HepG2 (cell line): ENCODE data around the gene ARHGEF4. TPM values are rescaled to one million over a fixed set of nuclear protein-coding genes. Genes with fewer than 3 reads are reported as not detected.
A peak's percentile ranks its signal among the peaks of the same experiment; 100 is the strongest.

ENCODE experiments used
- ATAC-seq: fragments of 200-7000 bp; cut with Tn5 transposase; 3 replicates; pipeline ENCODE4 v1.9.1; 2020; ENCODE audit warnings: mild to moderate bottlenecking, moderate library complexity
- BruUV-seq: library from RNA; stranded (reverse); fragments of 400-500 nt; replicated peaks from 2 replicates; lab custom pipeline; 2021; lab: Mats Ljungman, UMichigan
- CTCF ChIA-PET: fragments of 300-600 bp; formaldehyde crosslinking; extraction: SDS; loops from one replicate; lab custom pipeline; 2021; ENCODE audit warnings: low total read pairs, inconsistent platforms, low intra/inter-chr PET ratio; lab: Yijun Ruan, JAX
- POLR2A ChIA-PET: fragments of 350-600 bp; sonication (Branson Sonifier 250); formaldehyde crosslinking; loops from one replicate; lab custom pipeline; 2020; ENCODE audit warnings: antibody characterized with exemption, inconsistent platforms; lab: Yijun Ruan, JAX
- DNase-seq: peaks from one replicate; pipeline ENCODE4 v3.0.0-alpha.2; 2015; ENCODE audit warnings: low spot score
- FAIRE-seq: peaks from 3 replicates; lab custom pipeline; 2011; peaks lifted over from hg19 to GRCh38; lab: Jason Lieb, UNC
- H2AFZ ChIP-seq: one replicate; pipeline ENCODE4 v1.6.1; 2011; ENCODE audit warnings: low read length, inconsistent platforms
- H3K27ac ChIP-seq: fragments of 300-600 bp; 3 replicates; pipeline ENCODE4 v1.8.0; 2011; ENCODE audit warnings: mixed run types, mild to moderate bottlenecking, mixed read lengths, low read length, inconsistent platforms; ENCODE audit not compliant: insufficient read depth; ENCODE audit errors: extremely low read length
- H3K27me3 ChIP-seq, 2 experiments: fragments of 200-600 bp in 1 of 2; 2 replicates in 1 of 2; 3 replicates in 1 of 2; pipeline versions ENCODE4 v1.6.0 to v1.8.0; 2011; ENCODE audit warnings: low read length in 2 of 2, mild to moderate bottlenecking in 2 of 2, moderate library complexity in 2 of 2, inconsistent platforms in 1 of 2; ENCODE audit not compliant: insufficient read depth in 2 of 2, control insufficient read depth in 1 of 2
- H3K36me3 ChIP-seq, 2 experiments: fragments of 200-600 bp in 1 of 2; replicated peaks in 1 of 2; 2 replicates in 1 of 2; 3 replicates in 1 of 2; pipeline versions ENCODE4 v1.5.1 to v1.8.0; 2011; ENCODE audit warnings: low read length in 2 of 2, inconsistent platforms in 1 of 2; ENCODE audit not compliant: insufficient read depth in 2 of 2, control insufficient read depth in 1 of 2
- H3K4me1 ChIP-seq: 2 replicates; pipeline ENCODE4 v1.5.1; 2012; ENCODE audit warnings: low read length, inconsistent platforms; ENCODE audit not compliant: insufficient read depth
- H3K4me2 ChIP-seq: 2 replicates; pipeline ENCODE4 v1.6.0; 2011; ENCODE audit warnings: low read depth, low read length, inconsistent platforms
- H3K4me3 ChIP-seq, 3 experiments: fragments of 200-600 bp in 1 of 3; sonication (generic), shearing (Covaris generic) in 1 of 3; replicated peaks in 1 of 3; 2 replicates each; pipeline ENCODE4 v1.5.1; 2011 to 2016; ENCODE audit warnings: low read length in 3 of 3, inconsistent platforms in 2 of 3, low read depth in 2 of 3, mild to moderate bottlenecking in 2 of 3, control low read depth in 1 of 3, mixed read lengths in 1 of 3; ENCODE audit not compliant: insufficient read depth in 1 of 3
- H3K79me2 ChIP-seq: one replicate; pipeline ENCODE4 v1.6.1; 2011; ENCODE audit warnings: low read length, inconsistent platforms; ENCODE audit not compliant: insufficient read depth
- H3K9ac ChIP-seq: 2 replicates; pipeline ENCODE4 v1.6.0; 2011; ENCODE audit warnings: mild to moderate bottlenecking, low read depth, low read length, inconsistent platforms; ENCODE audit not compliant: insufficient read depth
- H3K9me3 ChIP-seq: 2 replicates; pipeline ENCODE4 v1.5.1; 2012; ENCODE audit warnings: mild to moderate bottlenecking, low read length
- H4K20me1 ChIP-seq: 2 replicates; pipeline ENCODE4 v1.6.0; 2011; ENCODE audit warnings: inconsistent platforms, mild to moderate bottlenecking, low read length, moderate library complexity; ENCODE audit not compliant: insufficient read depth
- CEBPB ChIP-seq: IDR thresholded peaks from 2 replicates; pipeline ENCODE4 v1.6.1; 2011; ENCODE audit warnings: low read depth, low read length, improper control_type of control experiment, borderline replicate concordance
- CEBPG ChIP-seq: IDR thresholded peaks from 2 replicates; pipeline ENCODE4 v1.6.1; 2016
- DNMT1 ChIP-seq: sonication (generic); formaldehyde crosslinking; IDR thresholded peaks from 2 replicates; pipeline ENCODE4 v1.5.1; 2020; ENCODE audit warnings: mild to moderate bottlenecking, missing genetic modification reagents
- EZH2 ChIP-seq: conservative IDR thresholded peaks from 2 replicates; pipeline ENCODE4 v1.6.1; 2012; ENCODE audit warnings: mild to moderate bottlenecking, low read depth, low read length, moderate library complexity
- FOXP1 ChIP-seq, 2 experiments: fragments of 450-650 bp in 1 of 2; IDR thresholded peaks; 2 replicates each; pipeline ENCODE4 v1.6.1; 2017 to 2018; ENCODE audit warnings: antibody characterized with exemption in 1 of 2
- IKZF1 ChIP-seq: fragments of 450-650 bp; IDR thresholded peaks from 2 replicates; pipeline ENCODE4 v1.7.1; 2016
- JUND ChIP-seq: sonication (generic); formaldehyde crosslinking; IDR thresholded peaks from 2 replicates; pipeline ENCODE4 v1.8.0; 2022; ENCODE audit warnings: mild to moderate bottlenecking, missing genetic modification reagents
- MTF2 ChIP-seq: sonication (generic); formaldehyde crosslinking; IDR thresholded peaks from 2 replicates; pipeline ENCODE4 v1.5.0; 2020; ENCODE audit warnings: missing genetic modification reagents, borderline replicate concordance
- RBM22 ChIP-seq: fragments of 200-400 bp; formaldehyde crosslinking; optimal IDR thresholded peaks from 2 replicates; pipeline ENCODE3; 2017; ENCODE audit warnings: mild to moderate bottlenecking, low read length, moderate library complexity
- SP2 ChIP-seq: sonication (generic); formaldehyde crosslinking; IDR thresholded peaks from 2 replicates; pipeline ENCODE4 v1.5.1; 2020; ENCODE audit warnings: mild to moderate bottlenecking, missing genetic modification reagents
- STAG1 ChIP-seq: sonication (generic); formaldehyde crosslinking; IDR thresholded peaks from 2 replicates; pipeline ENCODE4 v1.4.0; 2020; ENCODE audit warnings: missing genetic modification reagents
- XRCC5 ChIP-seq: fragments of 200-400 bp; formaldehyde crosslinking; optimal IDR thresholded peaks from 2 replicates; pipeline ENCODE3; 2017; ENCODE audit warnings: mild to moderate bottlenecking, low read length
- ZHX2 ChIP-seq, 2 experiments: sonication (generic) in 1 of 2; formaldehyde crosslinking in 1 of 2; IDR thresholded peaks; 2 replicates each; pipeline versions ENCODE4 v1.6.1 to v1.9.0; 2014 to 2022; ENCODE audit warnings: antibody characterized with exemption in 1 of 2, borderline replicate concordance in 1 of 2, inconsistent platforms in 1 of 2, low read depth in 1 of 2, missing genetic modification reagents in 1 of 2
- ZNF501 ChIP-seq: sonication (generic); formaldehyde crosslinking; IDR thresholded peaks from 2 replicates; pipeline ENCODE4 v1.5.1; 2020; ENCODE audit warnings: mild to moderate bottlenecking, moderate library complexity, missing genetic modification reagents
- ZNF772 ChIP-seq: sonication (generic); formaldehyde crosslinking; IDR thresholded peaks from 2 replicates; pipeline ENCODE4 v1.5.0; 2020; ENCODE audit warnings: mild to moderate bottlenecking, missing genetic modification reagents
- WGBS: methylation state at CpG from one replicate; pipeline ENCODE4 v1.1.6; 2017; ENCODE audit warnings: low lambda C conversion rate; 5-methylcytosine and 5-hydroxymethylcytosine counted together
- in situ Hi-C: cut with HindIII; loops from 2 replicates; pipeline ENCODE4 v1.10.0; 2017; ENCODE audit warnings: low pct_unique_long_range_greater_than_20kb; ENCODE audit not compliant: extremely low pct_ligation_motif_present
- intact Hi-C: fragments of 100-400 bp; cut with micrococcal nuclease; formaldehyde crosslinking; loops from one replicate; pipeline ENCODE4 v1.10.0; 2022; ENCODE audit not compliant: unreplicated experiment
- polyA plus RNA-seq, 8 experiments: library from polyadenylated mRNA; depleted of rRNA in 3 of 8; stranded (reverse) in 7 of 8; unstranded in 1 of 8; fragments of >200 nt; fragmentation: Illumina TruSeq in 4 of 8; extraction: Trizol in 4 of 8; gene quantifications; 2 replicates each; pipeline versions ENCODE4 v1.2.1 to v1.2.3, GENCODE V29; 2011 to 2016; ENCODE audit warnings: low read depth in 4 of 8, missing spikeins in 1 of 8, mixed read lengths in 1 of 8; ENCODE audit not compliant: insufficient read depth in 1 of 8
- total RNA-seq, 5 experiments: library from RNA; depleted of rRNA; stranded (reverse); fragments of >200 nt; fragmentation: Illumina TruSeq; extraction: Trizol; gene quantifications; 2 replicates each; pipeline ENCODE4 v1.2.3, GENCODE V29; 2016; ENCODE audit warnings: low read depth in 1 of 5
- TF ChIP-seq, protein P1 (sequence below): sonication (generic); formaldehyde crosslinking; IDR thresholded peaks from 2 replicates; pipeline ENCODE4 v1.5.0; 2020; ENCODE audit warnings: mild to moderate bottlenecking, missing genetic modification reagents, moderate library complexity

The ARHGEF4 gene
- total and polyA plus RNA-seq, 2 of the 13 experiments (the other 11 are each of a cell fraction or from before 2014, with no cell fraction given) = 0.11 to 0.13 TPM

GRCh38 chr2:130963849-130964793, 127.4 kb downstream of the ARHGEF4 start:
- CTCF ChIA-PET = no interaction called here
- POLR2A ChIA-PET = no interaction called here
- Histone ChIP-seq H4K20me1 (no peaks in the 10 kb centered on the region), H3K36me3 (no peaks in the 10 kb centered on the region), H3K27me3 (peaks cover 21 to 56% of the 10 kb centered on the region in 2 experiments), H3K27ac (no peak overlapping the region), H2AFZ (no peak overlapping the region), H3K79me2 (no peaks in the 10 kb centered on the region), H3K4me3 (no peak overlapping the region; a peak in 1 of 6 replicates), H3K9ac (no peak overlapping the region), H3K4me1 (no peaks in the 10 kb centered on the region), H3K9me3 (no peaks in the 10 kb centered on the region), H3K4me2 (no peak overlapping the region)
- FAIRE-seq (peak; percentile 68), ATAC-seq (peak; percentile 87), DNase-seq (no peak)
- in situ Hi-C loops = no loop called here
- no peak for TF ChIP-seq RBM22
- TF ChIP-seq MTF2 (CRISPR knock-in tag) = peak; percentile 73; the same call in 1 of the 2 replicates
- TF ChIP-seq ZNF772 (CRISPR knock-in tag) = no peak
- no peak for TF ChIP-seq IKZF1
- 0 out of 2 replicates have a peak, but pooled peaks have one; percentile 21 for TF ChIP-seq SP2 (CRISPR knock-in tag)
- TF ChIP-seq, protein P1, sequence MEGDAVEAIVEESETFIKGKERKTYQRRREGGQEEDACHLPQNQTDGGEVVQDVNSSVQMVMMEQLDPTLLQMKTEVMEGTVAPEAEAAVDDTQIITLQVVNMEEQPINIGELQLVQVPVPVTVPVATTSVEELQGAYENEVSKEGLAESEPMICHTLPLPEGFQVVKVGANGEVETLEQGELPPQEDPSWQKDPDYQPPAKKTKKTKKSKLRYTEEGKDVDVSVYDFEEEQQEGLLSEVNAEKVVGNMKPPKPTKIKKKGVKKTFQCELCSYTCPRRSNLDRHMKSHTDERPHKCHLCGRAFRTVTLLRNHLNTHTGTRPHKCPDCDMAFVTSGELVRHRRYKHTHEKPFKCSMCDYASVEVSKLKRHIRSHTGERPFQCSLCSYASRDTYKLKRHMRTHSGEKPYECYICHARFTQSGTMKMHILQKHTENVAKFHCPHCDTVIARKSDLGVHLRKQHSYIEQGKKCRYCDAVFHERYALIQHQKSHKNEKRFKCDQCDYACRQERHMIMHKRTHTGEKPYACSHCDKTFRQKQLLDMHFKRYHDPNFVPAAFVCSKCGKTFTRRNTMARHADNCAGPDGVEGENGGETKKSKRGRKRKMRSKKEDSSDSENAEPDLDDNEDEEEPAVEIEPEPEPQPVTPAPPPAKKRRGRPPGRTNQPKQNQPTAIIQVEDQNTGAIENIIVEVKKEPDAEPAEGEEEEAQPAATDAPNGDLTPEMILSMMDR (CRISPR knock-in tag) = peak; percentile 70
- peak; percentile 88; the same call in 1 of the 2 replicates for TF ChIP-seq EZH2
- TF ChIP-seq XRCC5 = peak; percentile 33
- peak; percentile 36 for TF ChIP-seq STAG1
- no peak for TF ChIP-seq FOXP1 (IDR thresholded peaks at IDR 0.05)
- no peak for TF ChIP-seq FOXP1 (CRISPR knock-in tag; IDR thresholded peaks at IDR 0.05)
- TF ChIP-seq ZHX2 (IDR thresholded peaks at IDR 0.05; ENCODE audit: low read depth) = no peak
- TF ChIP-seq ZHX2 (CRISPR knock-in tag; IDR thresholded peaks at IDR 0.05; ENCODE audit: borderline replicate concordance) = no peak
- no peak for TF ChIP-seq JUND (CRISPR knock-in tag)
- TF ChIP-seq CEBPB = peak; percentile 48; the same call in 1 of the 2 replicates
- TF ChIP-seq CEBPG = peak; percentile 55
- 0 out of 2 replicates have a peak, but pooled peaks have one; percentile 40 for TF ChIP-seq DNMT1
- TF ChIP-seq ZNF501 = 0 out of 2 replicates have a peak, but pooled peaks have one; percentile 23
- 32% methylated on average over 43 of the region's 84 CpGs for WGBS
- BruUV-seq = no TSS peak
- intact Hi-C loops = no loop called here
